ENCODE measurements around the gene ATP1A3. TPM values are rescaled to one million over a fixed set of nuclear protein-coding genes. Genes with fewer than 3 reads are reported as not detected.
"Not testable (repeated sequence)": the region's sequence is repeated elsewhere in the genome, so short reads cannot be mapped to it uniquely, and the experiment has no call there.

ATP1A3 gene
- total and polyA plus RNA-seq, 8 donors = 0.09 to 1.2 (median 0.32) TPM

GRCh38 chr19:41940731-41941409 lies 53.2 kb downstream of the ATP1A3 start:
- H3K9me3 ChIP-seq = no peaks in the 10 kb centered on the region
- FAIRE-seq (no peak), DNase-seq (no peak), ATAC-seq (peak in 1 of 4 donors; percentile 25)
- intact Hi-C loops (cut with DNase I) = no loop called here
- no peaks in the 10 kb centered on the region for H3K36me3 ChIP-seq
- no peaks in the 10 kb centered on the region for H3K27me3 ChIP-seq
- WGBS, 2 donors = 10 to 20% methylated on average over 25 to 53 of the region's 53 CpGs
- TF ChIP-seq CTCF (IDR thresholded peaks at IDR 0.05) = no peak
- H3K27ac ChIP-seq = no peak overlapping the region
- no peaks in the 10 kb centered on the region for H3K4me1 ChIP-seq
- H3K4me3 ChIP-seq = peak overlapping the region in 3 of 4 donors; percentile 20 to 51 (median 32)

- Histone ChIP-seq H3K9me3 (no peaks in the 10 kb centered on the region), H3K4me3 (peak overlapping the region in 3 of 4 donors; percentile 20 to 51 (median 32)), H3K4me1 (no peaks in the 10 kb centered on the region), H3K27me3 (no peaks in the 10 kb centered on the region), H3K36me3 (no peaks in the 10 kb centered on the region), H3K27ac (no peak overlapping the region)
- intact Hi-C loops (cut with DNase I) = no loop called here
- FAIRE-seq = no peak
- DNase-seq = peak in 1 of 6 donors; percentile 64
- ATAC-seq = peak; percentile 31 to 65 (median 40)
- TF ChIP-seq CTCF (IDR thresholded peaks at IDR 0.05) = no peak
- WGBS, 2 donors = 7% methylated on average over 72 to 83 of the region's 83 CpGs
Observed at GRCh38 chr19:41939861-41940730, 53.9 kb downstream of the ATP1A3 start.

GRCh38 chr19:41939209-41939608 lies 54.8 kb downstream of the ATP1A3 start:
- H3K9me3 ChIP-seq; H3K4me1 ChIP-seq; DNase-seq; FAIRE-seq; intact Hi-C loops (cut with DNase I); H3K36me3 ChIP-seq; ATAC-seq; H3K27me3 ChIP-seq; H3K27ac ChIP-seq; H3K4me3 ChIP-seq: not testable (repeated sequence)

GRCh38 chr19:41937525-41938468 lies 56.2 kb downstream of the ATP1A3 start:
- DNase-seq (no peak), ATAC-seq (no peak), FAIRE-seq (no peak)
- intact Hi-C loops (cut with DNase I) = no loop called here
- Histone ChIP-seq H3K4me3 (no peak overlapping the region), H3K4me1 (no peaks in the 10 kb centered on the region), H3K36me3 (no peaks in the 10 kb centered on the region), H3K27ac (no peak overlapping the region), H3K9me3 (no peaks in the 10 kb centered on the region), H3K27me3 (no peaks in the 10 kb centered on the region)
- TF ChIP-seq CTCF (IDR thresholded peaks at IDR 0.05) = no peak
- WGBS, 2 donors = 60 to 61% methylated on average over 22 of the region's 22 CpGs

- Histone ChIP-seq H3K27ac (no peak overlapping the region), H3K9me3 (no peaks in the 10 kb centered on the region), H3K4me1 (no peaks in the 10 kb centered on the region), H3K27me3 (no peaks in the 10 kb centered on the region), H3K36me3 (no peaks in the 10 kb centered on the region), H3K4me3 (no peak overlapping the region)
- intact Hi-C loops (cut with DNase I) = no loop called here
- ATAC-seq (no peak), FAIRE-seq (no peak), DNase-seq (peak in 1 of 6 donors; percentile 37)
- 54 to 58% methylated on average over 15 of the region's 15 CpGs for WGBS, 2 donors
- TF ChIP-seq CTCF (IDR thresholded peaks at IDR 0.05) = no peak
Observed at GRCh38 chr19:41936961-41937360, 57.1 kb downstream of the ATP1A3 start.
